Non-pigmented ciliary epithelial cell (primary cell): Measurements from ENCODE around the gene RGCC.

ENCODE experiments used
- DNase-seq: peaks from one replicate; pipeline ENCODE4 v3.0.0-alpha.2; 2010; ENCODE audit warnings: low read depth

RGCC gene

DNA sequence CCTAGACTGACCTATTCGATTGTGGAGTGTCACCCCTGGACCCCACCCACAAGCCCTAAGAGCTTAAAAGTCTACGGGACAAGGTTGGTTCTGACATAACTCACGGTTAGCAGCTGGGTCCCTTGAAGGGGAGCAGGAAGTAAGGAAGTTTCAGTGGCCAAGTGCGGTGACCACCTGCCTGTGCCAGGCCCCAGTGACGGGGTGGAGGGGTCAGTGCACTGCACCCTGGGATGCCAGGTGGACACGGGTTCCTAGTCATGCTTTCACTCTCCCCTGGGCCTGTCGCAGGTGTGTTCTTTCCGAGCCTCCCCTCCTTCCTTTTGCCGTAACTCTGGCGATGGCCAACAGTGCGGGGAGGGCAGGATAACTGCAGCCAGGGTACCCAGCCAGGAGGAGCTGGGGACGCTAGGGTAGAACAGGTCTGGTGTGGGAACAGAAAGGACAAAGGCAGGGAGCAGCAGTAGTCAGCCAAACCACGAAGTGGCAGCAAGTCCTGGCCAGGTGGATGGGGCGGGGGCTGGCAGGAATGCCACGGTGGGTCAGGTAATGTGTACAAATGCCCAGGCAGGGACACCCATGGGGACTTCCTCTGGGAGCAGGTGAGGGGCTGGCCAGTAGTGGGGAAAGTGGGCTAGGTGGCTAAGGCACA lies 58.3 kb downstream of the RGCC start:
- DNase-seq: no peak

DNA sequence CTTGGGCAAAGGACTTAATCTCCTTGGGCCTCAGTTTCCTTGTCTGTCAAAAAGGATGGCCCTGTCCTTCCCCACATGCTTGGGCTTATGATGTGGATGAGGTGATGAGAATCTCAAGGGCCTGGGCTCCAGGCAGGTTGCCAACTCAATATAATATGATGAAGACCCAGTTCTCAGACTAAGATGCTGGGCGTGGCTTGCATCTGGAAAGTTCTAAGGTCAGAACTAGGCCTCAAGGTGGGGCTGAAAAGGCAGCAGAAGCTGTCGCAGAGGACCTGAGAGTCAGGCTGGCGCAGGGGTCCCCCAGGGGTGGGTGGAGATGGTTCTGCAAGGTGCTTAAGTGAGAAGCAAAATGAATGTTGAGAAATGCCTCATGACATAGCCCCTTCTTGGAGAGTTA lies 58.8 kb downstream of the RGCC start:
- DNase-seq: no peak

DNA sequence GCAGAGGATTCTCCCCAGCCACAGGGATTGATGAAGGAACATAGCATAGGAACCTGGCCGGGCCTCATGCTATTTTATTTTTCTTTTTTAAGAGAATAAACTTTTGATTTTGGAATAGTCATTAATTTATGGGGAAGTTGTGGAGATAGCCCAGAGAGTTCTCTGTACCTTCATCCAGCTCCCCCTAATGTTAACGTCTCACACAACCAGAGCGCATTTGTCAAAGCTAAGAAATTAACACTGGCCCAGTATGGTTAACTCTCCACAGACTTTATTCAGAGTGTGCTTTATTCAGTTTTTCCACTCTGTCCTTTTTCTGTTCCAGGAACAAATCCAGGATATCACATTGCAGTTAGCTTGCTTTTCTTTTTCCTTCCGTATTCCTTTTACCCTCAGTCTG lies 59.4 kb downstream of the RGCC start:
- DNase-seq: no peak

DNA sequence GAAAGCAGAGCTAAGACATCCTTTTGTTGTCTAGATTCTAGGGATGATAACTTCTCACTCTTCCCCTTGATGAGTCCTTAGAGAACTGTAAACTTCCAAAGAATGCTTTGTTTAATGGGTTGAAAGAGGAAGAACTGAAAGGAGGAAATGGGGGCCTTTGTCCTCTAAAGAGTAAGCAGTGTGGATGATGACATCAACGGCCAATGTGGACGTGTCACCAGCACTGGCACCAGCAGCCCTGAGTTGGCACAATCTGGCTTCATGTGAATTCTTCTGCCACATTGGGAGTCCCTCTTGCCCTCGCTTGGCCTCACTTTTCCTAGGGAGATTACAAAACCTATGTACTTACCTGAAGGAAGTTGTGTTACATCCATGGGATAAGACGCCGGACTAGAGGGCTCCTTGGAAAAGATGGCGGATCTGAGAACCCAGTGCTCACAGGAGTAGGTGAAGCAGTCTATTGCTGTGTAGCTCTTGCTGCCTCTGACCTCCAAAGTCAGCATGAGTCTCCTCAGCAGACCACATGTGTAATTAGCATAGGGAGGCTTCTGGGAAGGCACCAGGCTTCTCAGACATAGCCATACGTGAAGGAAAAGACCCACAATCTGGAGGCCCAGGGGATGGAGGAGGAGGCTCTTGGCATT lies 62.8 kb downstream of the RGCC start:
- no peak for DNase-seq
